Suppressor macrophage treated with lipopolysaccharide for 1 hour (primary cell): ENCODE data around the gene NUFIP2.
"Not testable (repeated sequence)": the region's sequence is repeated elsewhere in the genome, so short reads cannot be mapped to it uniquely, and the experiment has no call there.

Experiments used
- DNase-seq, 3 donors: peaks; one replicate each; pipeline ENCODE4 v3.0.0-alpha.2; 2020 to 2022

NUFIP2 gene

GRCh38 chr17:29279397-29280070, 14.4 kb downstream of the NUFIP2 start:
- DNase-seq = no peak

GRCh38 chr17:29278692-29279091, 15.3 kb downstream of the NUFIP2 start:
- DNase-seq = no peak

GRCh38 chr17:29273924-29274323, 20.0 kb downstream of the NUFIP2 start:
- no peak for DNase-seq

- DNase-seq = not testable (repeated sequence)
Observed at GRCh38 chr17:29271980-29272379, 22.0 kb downstream of the NUFIP2 start.

- DNase-seq = peak; percentile 37 to 67 (median 37)
Observed at GRCh38 chr17:29263916-29264315, 30.0 kb downstream of the NUFIP2 start.

GRCh38 chr17:29257756-29258155, 36.2 kb downstream of the NUFIP2 start:
- DNase-seq = peak; percentile 43 to 81 (median 80)

- DNase-seq = no peak
Observed at GRCh38 chr17:29256735-29257466, 37.0 kb downstream of the NUFIP2 start.

- DNase-seq = peak; percentile 62 to 91 (median 87)
Observed at GRCh38 chr17:29255926-29256522, 37.9 kb downstream of the NUFIP2 start.

- no peak for DNase-seq
Observed at GRCh38 chr17:29253037-29253436, 40.9 kb downstream of the NUFIP2 start.

GRCh38 chr17:29252101-29252791, 41.7 kb downstream of the NUFIP2 start:
- peak; percentile 27 to 45 (median 35) for DNase-seq

- DNase-seq = peak; percentile 19 to 45 (median 39)
Observed at GRCh38 chr17:29251184-29251583, 42.8 kb downstream of the NUFIP2 start.

GRCh38 chr17:29250666-29251065, 43.3 kb downstream of the NUFIP2 start:
- no peak for DNase-seq

- no peak for DNase-seq
Observed at GRCh38 chr17:29248845-29249244, 45.1 kb downstream of the NUFIP2 start.

- no peak for DNase-seq
Observed at GRCh38 chr17:29247219-29247618, 46.7 kb downstream of the NUFIP2 start.

- no peak for DNase-seq
Observed at GRCh38 chr17:29246628-29247027, 47.3 kb downstream of the NUFIP2 start, which contains the start of gene CRYBA1. Gene CRYBA1, plus strand, starts transcription at chr17:29246859. Its CDS starts 5 bp downstream, at chr17:29246864.

GRCh38 chr17:29245401-29245800, 48.5 kb downstream of the NUFIP2 start:
- no peak for DNase-seq

GRCh38 chr17:29243792-29244191, 50.2 kb downstream of the NUFIP2 start:
- DNase-seq = peak in 1 of 3 donors; percentile 19

GRCh38 chr17:29242790-29243189, 51.2 kb downstream of the NUFIP2 start:
- DNase-seq = no peak

- DNase-seq = no peak
Observed at GRCh38 chr17:29242051-29242450, 51.9 kb downstream of the NUFIP2 start.

- DNase-seq = peak; percentile 85 to 97 (median 95)
Observed at GRCh38 chr17:29240968-29241963, 52.7 kb downstream of the NUFIP2 start.

GRCh38 chr17:29240477-29240876, 53.5 kb downstream of the NUFIP2 start:
- no peak for DNase-seq
